GM19467 (cell line): ENCODE measurements around the gene EBF3.

Source experiments
- ATAC-seq: cut with Tn5 transposase; IDR thresholded peaks from one replicate; pipeline ENCODE4 v1.9.1; 2021; ENCODE audit warnings: mild to moderate bottlenecking, moderate library complexity; ENCODE audit not compliant: unreplicated experiment

EBF3 gene

GRCh38 chr10:129841071-129841470 lies 123.0 kb downstream of the EBF3 start:
- ATAC-seq: no peak

- ATAC-seq: no peak
These were observed 123.9 kb downstream of the EBF3 start for GRCh38 chr10:129840196-129840590.

- ATAC-seq: no peak
These were observed 124.5 kb downstream of the EBF3 start for GRCh38 chr10:129839285-129840195.

- ATAC-seq: no peak
These were observed 125.3 kb downstream of the EBF3 start for GRCh38 chr10:129838794-129839193.

GRCh38 chr10:129837909-129838582 lies 126.0 kb downstream of the EBF3 start:
- ATAC-seq: no peak

GRCh38 chr10:129836253-129836652 lies 127.8 kb downstream of the EBF3 start:
- no peak for ATAC-seq

GRCh38 chr10:129833994-129834739 lies 129.9 kb downstream of the EBF3 start:
- ATAC-seq: no peak

- no peak for ATAC-seq
These were observed 130.6 kb downstream of the EBF3 start for GRCh38 chr10:129833468-129833950.

- ATAC-seq: no peak
These were observed 131.3 kb downstream of the EBF3 start for GRCh38 chr10:129832573-129833467.

- no peak for ATAC-seq
These were observed 132.9 kb downstream of the EBF3 start for GRCh38 chr10:129831150-129831549.

GRCh38 chr10:129825826-129826225 lies 138.2 kb downstream of the EBF3 start:
- no peak for ATAC-seq

GRCh38 chr10:129825221-129825620 lies 138.9 kb downstream of the EBF3 start:
- ATAC-seq: no peak

- ATAC-seq: no peak
These were observed 143.6 kb downstream of the EBF3 start for GRCh38 chr10:129820451-129820850.

GRCh38 chr10:129816656-129817045 lies 147.4 kb downstream of the EBF3 start:
- no peak for ATAC-seq

GRCh38 chr10:129815898-129816655 lies 148.0 kb downstream of the EBF3 start:
- ATAC-seq: no peak

- no peak for ATAC-seq
These were observed 149.1 kb downstream of the EBF3 start for GRCh38 chr10:129814681-129815646.

- no peak for ATAC-seq
These were observed 151.7 kb downstream of the EBF3 start for GRCh38 chr10:129812398-129812797.

GRCh38 chr10:129811208-129811607 lies 152.9 kb downstream of the EBF3 start:
- ATAC-seq: no peak
